ENCODE results near the gene RPTOR.
"Not testable (repeated sequence)": the region's sequence is repeated elsewhere in the genome, so short reads cannot be mapped to it uniquely, and the experiment has no call there.

The RPTOR gene

GRCh38 chr17:80555266-80555665 lies 10.6 kb downstream of the RPTOR start:
- no peak for DNase-seq (ENCODE audit: low spot score)

GRCh38 chr17:80558046-80558445 lies 13.4 kb downstream of the RPTOR start:
- DNase-seq (ENCODE audit: low spot score) = no peak

GRCh38 chr17:80559825-80560251 lies 15.2 kb downstream of the RPTOR start:
- no peak for DNase-seq (ENCODE audit: low spot score)

GRCh38 chr17:80561541-80562114 lies 17.0 kb downstream of the RPTOR start:
- DNase-seq (ENCODE audit: low spot score) = no peak

- no peak for DNase-seq (ENCODE audit: low spot score)
These were observed 19.9 kb downstream of the RPTOR start for GRCh38 chr17:80564545-80564944.

- no peak for DNase-seq (ENCODE audit: low spot score)
These were observed 20.9 kb downstream of the RPTOR start for GRCh38 chr17:80565343-80566053.

GRCh38 chr17:80566054-80566400 lies 21.4 kb downstream of the RPTOR start:
- DNase-seq (ENCODE audit: low spot score) = no peak

GRCh38 chr17:80568246-80568645 lies 23.6 kb downstream of the RPTOR start:
- DNase-seq (ENCODE audit: low spot score) = no peak

- no peak for DNase-seq (ENCODE audit: low spot score)
These were observed 25.3 kb downstream of the RPTOR start for GRCh38 chr17:80569924-80570323.

- no peak for DNase-seq (ENCODE audit: low spot score)
These were observed 29.1 kb downstream of the RPTOR start for GRCh38 chr17:80573701-80574100.

GRCh38 chr17:80574496-80574895 lies 29.9 kb downstream of the RPTOR start:
- no peak for DNase-seq (ENCODE audit: low spot score)

GRCh38 chr17:80575057-80575875 lies 30.6 kb downstream of the RPTOR start:
- peak; percentile 94 for DNase-seq (ENCODE audit: low spot score)

GRCh38 chr17:80577876-80578570 lies 33.4 kb downstream of the RPTOR start:
- no peak for DNase-seq (ENCODE audit: low spot score)

- DNase-seq (ENCODE audit: low spot score) = not testable (repeated sequence)
These were observed 34.2 kb downstream of the RPTOR start for GRCh38 chr17:80578668-80579388.

GRCh38 chr17:80582165-80582564 lies 37.5 kb downstream of the RPTOR start:
- DNase-seq (ENCODE audit: low spot score) = no peak

- no peak for DNase-seq (ENCODE audit: low spot score)
These were observed 39.7 kb downstream of the RPTOR start for GRCh38 chr17:80584176-80584905.

- no peak for DNase-seq (ENCODE audit: low spot score)
These were observed 41.5 kb downstream of the RPTOR start for GRCh38 chr17:80585890-80586845.

GRCh38 chr17:80586846-80587228 lies 42.2 kb downstream of the RPTOR start:
- DNase-seq (ENCODE audit: low spot score) = no peak

GRCh38 chr17:80588702-80589383 lies 44.2 kb downstream of the RPTOR start:
- DNase-seq (ENCODE audit: low spot score) = no peak

Measured in GM03348 (cell line).